SH-SY5Y (cell line): Measurements from ENCODE around the gene CPA4.

Experiments
- GATA2 ChIP-seq: IDR thresholded peaks from 2 replicates; pipeline ENCODE4 v1.6.1; 2011; ENCODE audit warnings: mild to moderate bottlenecking, low read depth, low read length
- GATA3 ChIP-seq: IDR thresholded peaks from 2 replicates; pipeline ENCODE4 v1.6.1; 2011; ENCODE audit warnings: low read depth, mild to moderate bottlenecking, low read length, moderate library complexity

The CPA4 gene

GRCh38 chr7:130292682-130293257 is at the start of gene CPA4:
Gene CPA4, plus strand, starts transcription at chr7:130293161. Its CDS starts 20 bp downstream, at chr7:130293181.
- TF ChIP-seq GATA2: no peak
- no peak for TF ChIP-seq GATA3

- no peak for TF ChIP-seq GATA2
- TF ChIP-seq GATA3: no peak
These were observed 38.4 kb upstream of the CPA4 start for GRCh38 chr7:130254555-130254954.

GRCh38 chr7:130256704-130257103 is 36.3 kb upstream of the CPA4 start:
- TF ChIP-seq GATA3 (no peak), GATA2 (no peak)

GRCh38 chr7:130258494-130259078 is 34.4 kb upstream of the CPA4 start:
- TF ChIP-seq GATA3 (no peak), GATA2 (no peak)

- no peak for TF ChIP-seq GATA2
- no peak for TF ChIP-seq GATA3
These were observed 30.5 kb upstream of the CPA4 start for GRCh38 chr7:130262448-130262847.

- TF ChIP-seq GATA2: no peak
- TF ChIP-seq GATA3: no peak
These were observed 29.8 kb upstream of the CPA4 start for GRCh38 chr7:130263130-130263529.

GRCh38 chr7:130266258-130266960 is 26.6 kb upstream of the CPA4 start, which contains the start of gene CPA2:
Gene CPA2, plus strand, starts transcription at chr7:130266863. Its CDS starts 19 bp downstream, at chr7:130266882.
- TF ChIP-seq GATA3 (no peak), GATA2 (no peak)

GRCh38 chr7:130266961-130267321 is 26.0 kb upstream of the CPA4 start:
- TF ChIP-seq GATA2 (no peak), GATA3 (no peak)

- TF ChIP-seq GATA2: no peak
- no peak for TF ChIP-seq GATA3
These were observed 24.3 kb upstream of the CPA4 start for GRCh38 chr7:130268463-130269317.

- TF ChIP-seq GATA3: no peak
- TF ChIP-seq GATA2: no peak
These were observed 23.7 kb upstream of the CPA4 start for GRCh38 chr7:130269318-130269694.

- TF ChIP-seq GATA2 (no peak), GATA3 (no peak)
These were observed 21.8 kb upstream of the CPA4 start for GRCh38 chr7:130270947-130271800.

GRCh38 chr7:130272381-130273080 is 20.4 kb upstream of the CPA4 start:
- TF ChIP-seq GATA3 (no peak), GATA2 (no peak)

- no peak for TF ChIP-seq GATA3
- TF ChIP-seq GATA2: no peak
These were observed 19.7 kb upstream of the CPA4 start for GRCh38 chr7:130273081-130273932.
